Thyroid gland (tissue), 4 donors: ENCODE data around the gene ABHD5.

Experiments
- CTCF ChIP-seq, 6 experiments: fragments of 200-600 bp in 3 of 6; fragments of 450-650 bp in 3 of 6; sonication (generic) in 3 of 6; IDR thresholded peaks; one replicate each; pipeline ENCODE4 v1.5.1; 2016 to 2019; ENCODE audit warnings: antibody characterized with exemption in 6 of 6, mild to moderate bottlenecking in 2 of 6, inconsistent platforms in 1 of 6, moderate library complexity in 1 of 6
- POLR2A ChIP-seq, 2 donors: fragments of 450-650 bp; IDR thresholded peaks; one replicate each; pipeline ENCODE4 v1.6.1; 2017; ENCODE audit warnings: antibody characterized with exemption in 2 of 2, mild to moderate bottlenecking in 2 of 2, moderate library complexity in 1 of 2

- TF ChIP-seq POLR2A (IDR thresholded peaks at IDR 0.05) (no peak), CTCF (IDR thresholded peaks at IDR 0.05) (no peak)
Measured at GRCh38 chr3:43687499-43687811, 3.3 kb upstream of the ABHD5 start.
